GM12878 (cell line): ENCODE data around the gene TRIM8.

Source experiments
- BCLAF1 ChIP-seq: fragments of 450-650 bp; IDR thresholded peaks from 2 replicates; pipeline ENCODE4 v1.6.1; 2017; ENCODE audit warnings: antibody characterized with exemption, mild to moderate bottlenecking, moderate library complexity
- CBX5 ChIP-seq: sonication (generic); IDR thresholded peaks from 2 replicates; pipeline ENCODE4 v1.6.1; 2016; ENCODE audit warnings: low read depth, moderate library complexity, mild to moderate bottlenecking, inconsistent platforms
- ETV6 ChIP-seq, 2 experiments: fragments of 450-650 bp in 1 of 2; IDR thresholded peaks in 1 of 2; conservative IDR thresholded peaks in 1 of 2; 2 replicates each; pipeline ENCODE4 v1.6.1; 2014; ENCODE audit warnings: antibody characterized with exemption in 1 of 2, borderline replicate concordance in 1 of 2, low read depth in 1 of 2, mild to moderate bottlenecking in 1 of 2, moderate library complexity in 1 of 2
- EZH2 ChIP-seq: IDR thresholded peaks from 2 replicates; pipeline ENCODE4 v1.6.1; 2012; ENCODE audit warnings: low read depth, mild to moderate bottlenecking, control low read depth, inconsistent platforms, low read length, borderline replicate concordance; ENCODE audit not compliant: control insufficient read depth
- GABPA ChIP-seq: IDR thresholded peaks from 2 replicates; pipeline ENCODE4 v1.6.1; 2014; ENCODE audit warnings: antibody characterized with exemption, low read depth, mild to moderate bottlenecking, inconsistent platforms
- MXI1 ChIP-seq: fragments of 150-350 bp; IDR thresholded peaks from 2 replicates; pipeline ENCODE4 v1.6.1; 2011; ENCODE audit warnings: low read depth, mild to moderate bottlenecking, inconsistent platforms, low read length, improper control_type of control experiment
- NFIC ChIP-seq: IDR thresholded peaks from 2 replicates; pipeline ENCODE4 v1.6.1; 2012; ENCODE audit warnings: low read depth, mild to moderate bottlenecking, inconsistent platforms, low read length, moderate library complexity
- POU2F2 ChIP-seq: IDR thresholded peaks from 3 replicates; pipeline ENCODE4 v1.6.1; 2011; ENCODE audit warnings: low read depth, mild to moderate bottlenecking, low read length, borderline replicate concordance
- SUZ12 ChIP-seq: fragments of 200-600 bp; sonication (generic); IDR thresholded peaks from one replicate; pipeline ENCODE4 v1.6.1; 2018; ENCODE audit warnings: antibody characterized with exemption, mild to moderate bottlenecking; ENCODE audit not compliant: unreplicated experiment
- TAF1 ChIP-seq: IDR thresholded peaks from 2 replicates; pipeline ENCODE4 v1.6.1; 2011; ENCODE audit warnings: mild to moderate bottlenecking, low read depth, low read length, borderline replicate concordance
- TCF12 ChIP-seq: IDR thresholded peaks from 2 replicates; pipeline ENCODE4 v1.6.1; 2011; ENCODE audit warnings: low read depth, mild to moderate bottlenecking, low read length
- TF ChIP-seq, protein P1 (sequence below), 3 experiments: IDR thresholded peaks in 2 of 3; conservative IDR thresholded peaks in 1 of 3; 2 replicates each; pipeline ENCODE4 v1.5.1; 2011; ENCODE audit warnings: low read depth in 3 of 3, low read length in 3 of 3, mild to moderate bottlenecking in 3 of 3, control low read depth in 2 of 3, moderate library complexity in 2 of 3, inconsistent platforms in 1 of 3, mixed read lengths in 1 of 3; ENCODE audit not compliant: control insufficient read depth in 2 of 3, insufficient read depth in 1 of 3; ENCODE audit errors: extremely low read depth in 1 of 3

- TF ChIP-seq ETV6 (conservative IDR thresholded peaks at IDR 0.05 in 1 of 2, IDR thresholded peaks at IDR 0.05 in 1 of 2; ENCODE audit: borderline replicate concordance in 1 of 2, low read depth in 1 of 2) (no peak), TAF1 (no peak), MXI1 (no peak), SUZ12 (no peak), GABPA (no peak), TCF12 (no peak), EZH2 (no peak), CBX5 (no peak), NFIC (no peak), BCLAF1 (no peak), POU2F2 (no peak)
- TF ChIP-seq, protein P1, sequence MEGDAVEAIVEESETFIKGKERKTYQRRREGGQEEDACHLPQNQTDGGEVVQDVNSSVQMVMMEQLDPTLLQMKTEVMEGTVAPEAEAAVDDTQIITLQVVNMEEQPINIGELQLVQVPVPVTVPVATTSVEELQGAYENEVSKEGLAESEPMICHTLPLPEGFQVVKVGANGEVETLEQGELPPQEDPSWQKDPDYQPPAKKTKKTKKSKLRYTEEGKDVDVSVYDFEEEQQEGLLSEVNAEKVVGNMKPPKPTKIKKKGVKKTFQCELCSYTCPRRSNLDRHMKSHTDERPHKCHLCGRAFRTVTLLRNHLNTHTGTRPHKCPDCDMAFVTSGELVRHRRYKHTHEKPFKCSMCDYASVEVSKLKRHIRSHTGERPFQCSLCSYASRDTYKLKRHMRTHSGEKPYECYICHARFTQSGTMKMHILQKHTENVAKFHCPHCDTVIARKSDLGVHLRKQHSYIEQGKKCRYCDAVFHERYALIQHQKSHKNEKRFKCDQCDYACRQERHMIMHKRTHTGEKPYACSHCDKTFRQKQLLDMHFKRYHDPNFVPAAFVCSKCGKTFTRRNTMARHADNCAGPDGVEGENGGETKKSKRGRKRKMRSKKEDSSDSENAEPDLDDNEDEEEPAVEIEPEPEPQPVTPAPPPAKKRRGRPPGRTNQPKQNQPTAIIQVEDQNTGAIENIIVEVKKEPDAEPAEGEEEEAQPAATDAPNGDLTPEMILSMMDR (IDR thresholded peaks at IDR 0.05 in 2 of 3, conservative IDR thresholded peaks at IDR 0.05 in 1 of 3; ENCODE audit: control insufficient read depth in 2 of 3, extremely low read depth in 1 of 3, insufficient read depth in 1 of 3, low read depth in 3 of 3, low read length in 3 of 3) = no peak
These were observed 38.7 kb downstream of the TRIM8 start for GRCh38 chr10:102682981-102683380.
